T-helper 1 cell treated with Interleukin-12 subunit alpha and Interleukin-12 subunit beta and Interleukin-4 antibody, amounts not matched to agents 30 μg/mL and 1 μg/mL, for 36 hours (primary cell): ENCODE measurements around the gene NTNG2.
"Not testable (repeated sequence)": the region's sequence is repeated elsewhere in the genome, so short reads cannot be mapped to it uniquely, and the experiment has no call there.

Experiments
- H3K27ac Mint-ChIP-seq: one replicate; pipeline ENCODE4 v1.8.0; 2021; ENCODE audit warnings: mild to moderate bottlenecking, mixed read lengths
- H3K27me3 Mint-ChIP-seq: one replicate; pipeline ENCODE4 v1.8.0; 2021; ENCODE audit warnings: low read depth, mixed read lengths
- H3K36me3 Mint-ChIP-seq: one replicate; pipeline ENCODE4 v1.8.0; 2021; ENCODE audit warnings: low read depth, mixed read lengths
- H3K4me1 Mint-ChIP-seq: one replicate; pipeline ENCODE4 v1.8.0; 2021; ENCODE audit warnings: low read depth, mixed read lengths
- H3K4me3 Mint-ChIP-seq: one replicate; pipeline ENCODE4 v1.8.0; 2021; ENCODE audit warnings: mild to moderate bottlenecking, moderate library complexity, mixed read lengths
- H3K9me3 Mint-ChIP-seq: one replicate; pipeline ENCODE4 v1.8.0; 2021; ENCODE audit warnings: mixed read lengths

Gene NTNG2

DNA sequence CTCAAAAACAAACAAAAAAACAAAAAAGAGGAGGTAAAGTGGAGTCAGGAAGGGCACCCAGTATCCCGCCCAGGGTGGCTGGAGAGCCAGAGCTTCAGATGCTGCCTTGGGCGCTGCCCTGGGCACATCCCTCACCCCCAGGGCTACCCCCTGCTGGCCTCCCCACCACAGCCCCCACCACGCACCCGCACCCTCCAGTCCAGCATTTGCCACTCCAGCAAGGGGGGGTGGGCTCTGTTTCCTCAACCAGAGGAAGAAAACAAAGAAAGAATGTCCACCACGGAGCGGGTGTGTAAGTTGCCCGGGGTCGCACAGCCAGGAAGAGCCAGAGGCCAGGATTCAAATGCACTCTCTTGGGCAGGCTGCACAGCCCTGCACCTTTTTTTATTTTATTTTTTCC, 86.1 kb downstream of the NTNG2 start:
- no peak overlapping the region for H3K4me3 Mint-ChIP-seq
- H3K9me3 Mint-ChIP-seq = no peaks in the 10 kb centered on the region
- no peaks in the 10 kb centered on the region for H3K36me3 Mint-ChIP-seq

GRCh38 chr9:132249123-132249522, 87.3 kb downstream of the NTNG2 start:
- H3K27ac Mint-ChIP-seq = no peak overlapping the region

More for the DNA sequence above, 86.1 kb downstream of the NTNG2 start:
- Mint-ChIP-seq H3K27ac (no peak overlapping the region), H3K27me3 (peaks cover 38% of the 10 kb centered on the region), H3K4me1 (peaks cover 2% of the 10 kb centered on the region)

DNA sequence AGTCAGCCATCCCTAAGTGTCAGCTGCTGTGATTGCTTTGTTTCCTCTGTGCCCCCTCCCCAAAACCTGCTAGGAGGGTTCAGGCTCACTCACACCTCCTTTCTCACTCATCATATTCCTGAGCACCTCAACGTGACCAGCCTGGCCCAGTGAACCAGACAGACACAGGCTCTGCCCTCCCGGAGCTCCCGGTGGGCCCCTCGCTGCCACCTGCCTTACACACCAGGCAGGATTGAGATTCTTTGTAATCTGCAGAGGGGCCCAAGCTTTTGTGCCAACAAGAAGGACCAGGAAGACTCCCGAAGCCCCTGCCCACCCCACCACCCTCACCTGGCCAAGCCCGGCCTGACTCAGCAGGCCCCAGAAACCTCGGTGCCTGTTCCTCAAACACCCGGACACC, 87.8 kb downstream of the NTNG2 start:
- Mint-ChIP-seq H3K4me1 (no peaks in the 10 kb centered on the region), H3K36me3 (no peaks in the 10 kb centered on the region), H3K27ac (no peak overlapping the region), H3K27me3 (peaks cover 24% of the 10 kb centered on the region), H3K9me3 (no peaks in the 10 kb centered on the region), H3K4me3 (no peak overlapping the region)

More at GRCh38 chr9:132249123-132249522, 87.3 kb downstream of the NTNG2 start:
- no peaks in the 10 kb centered on the region for H3K36me3 Mint-ChIP-seq
- H3K27me3 Mint-ChIP-seq = peaks cover 30% of the 10 kb centered on the region
- H3K4me1 Mint-ChIP-seq = no peaks in the 10 kb centered on the region
- H3K4me3 Mint-ChIP-seq = no peak overlapping the region
- H3K9me3 Mint-ChIP-seq = no peaks in the 10 kb centered on the region

DNA sequence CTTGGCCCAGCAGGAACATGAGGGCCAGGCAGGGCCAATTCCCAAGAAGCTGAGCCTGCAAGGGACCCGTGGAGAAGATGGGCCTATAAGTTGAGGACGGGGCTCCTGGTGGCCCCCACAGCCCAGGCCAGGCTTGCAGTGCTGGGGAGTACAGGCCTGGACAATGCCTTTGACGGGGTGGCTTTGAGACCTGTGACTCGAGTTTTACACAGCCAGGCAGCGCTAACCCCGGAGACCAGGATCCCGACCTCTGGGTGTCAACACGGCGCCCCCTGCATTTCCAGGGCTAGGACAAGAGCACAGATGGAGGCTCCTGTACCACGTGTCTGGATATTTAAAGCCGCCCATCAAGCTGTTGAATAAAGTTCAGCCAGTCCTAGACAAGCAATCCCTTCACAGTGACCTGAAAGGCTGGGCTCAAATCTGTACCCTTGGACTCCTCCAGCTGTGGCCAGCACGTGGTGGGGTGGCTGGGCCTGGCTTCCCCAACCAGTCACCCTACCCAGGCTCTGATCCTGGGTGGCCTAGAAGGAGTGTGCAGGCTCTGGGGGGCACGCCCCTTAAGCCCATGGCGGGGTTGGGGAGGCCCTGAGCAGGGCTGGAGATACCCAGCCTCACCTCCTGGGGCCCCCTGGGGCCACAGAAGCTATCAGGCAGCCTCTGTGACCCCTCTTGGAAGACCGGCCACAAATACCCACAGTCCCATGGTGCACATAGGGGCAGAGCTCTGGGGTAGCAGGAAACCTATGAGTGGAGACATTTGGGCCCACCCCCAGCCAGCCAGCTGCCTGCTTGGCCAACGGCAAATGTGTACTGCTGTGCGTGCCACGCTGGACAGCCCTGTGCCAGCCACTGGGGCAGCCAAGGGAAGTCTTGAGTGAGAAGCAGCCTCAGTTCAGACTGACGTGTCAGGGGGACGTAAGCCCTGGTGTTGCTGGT, 88.7 kb downstream of the NTNG2 start:
- no peak overlapping the region for H3K27ac Mint-ChIP-seq
- no peaks in the 10 kb centered on the region for H3K36me3 Mint-ChIP-seq
- H3K4me3 Mint-ChIP-seq = no peak overlapping the region
- H3K4me1 Mint-ChIP-seq = no peaks in the 10 kb centered on the region
- H3K9me3 Mint-ChIP-seq = no peaks in the 10 kb centered on the region
- H3K27me3 Mint-ChIP-seq = peaks cover 18% of the 10 kb centered on the region

GRCh38 chr9:132260846-132261245, 99.0 kb downstream of the NTNG2 start:
- no peak overlapping the region for H3K4me3 Mint-ChIP-seq
- H3K27ac Mint-ChIP-seq = no peak overlapping the region

GRCh38 chr9:132266017-132266416, 104.2 kb downstream of the NTNG2 start:
- Mint-ChIP-seq H3K4me1 (peaks cover 8% of the 10 kb centered on the region), H3K9me3 (no peaks in the 10 kb centered on the region), H3K27ac (no peak overlapping the region), H3K36me3 (peaks cover 56% of the 10 kb centered on the region), H3K4me3 (no peak overlapping the region), H3K27me3 (no peaks in the 10 kb centered on the region)

More at GRCh38 chr9:132260846-132261245, 99.0 kb downstream of the NTNG2 start:
- Mint-ChIP-seq H3K9me3 (no peaks in the 10 kb centered on the region), H3K4me1 (peaks cover 9% of the 10 kb centered on the region), H3K27me3 (no peaks in the 10 kb centered on the region), H3K36me3 (peaks cover 26% of the 10 kb centered on the region)

GRCh38 chr9:132267660-132268059, 105.8 kb downstream of the NTNG2 start:
- Mint-ChIP-seq H3K27me3 (no peaks in the 10 kb centered on the region), H3K36me3 (peaks cover 57% of the 10 kb centered on the region), H3K4me3 (no peak overlapping the region), H3K9me3 (no peaks in the 10 kb centered on the region), H3K4me1 (peaks cover 7% of the 10 kb centered on the region), H3K27ac (no peak overlapping the region)

GRCh38 chr9:132268725-132269352, 107.0 kb downstream of the NTNG2 start:
- Mint-ChIP-seq H3K9me3 (no peaks in the 10 kb centered on the region), H3K27ac (peak overlapping the region; percentile 66), H3K4me1 (peaks cover 3% of the 10 kb centered on the region), H3K4me3 (no peak overlapping the region), H3K27me3 (no peaks in the 10 kb centered on the region), H3K36me3 (peaks cover 56% of the 10 kb centered on the region)

GRCh38 chr9:132269704-132270516, 108.1 kb downstream of the NTNG2 start:
- H3K27me3 Mint-ChIP-seq, H3K4me3 Mint-ChIP-seq, H3K4me1 Mint-ChIP-seq, H3K9me3 Mint-ChIP-seq: not testable (repeated sequence)
- Mint-ChIP-seq H3K36me3 (peaks cover 58% of the 10 kb centered on the region), H3K27ac (peak overlapping the region; percentile 36)

DNA sequence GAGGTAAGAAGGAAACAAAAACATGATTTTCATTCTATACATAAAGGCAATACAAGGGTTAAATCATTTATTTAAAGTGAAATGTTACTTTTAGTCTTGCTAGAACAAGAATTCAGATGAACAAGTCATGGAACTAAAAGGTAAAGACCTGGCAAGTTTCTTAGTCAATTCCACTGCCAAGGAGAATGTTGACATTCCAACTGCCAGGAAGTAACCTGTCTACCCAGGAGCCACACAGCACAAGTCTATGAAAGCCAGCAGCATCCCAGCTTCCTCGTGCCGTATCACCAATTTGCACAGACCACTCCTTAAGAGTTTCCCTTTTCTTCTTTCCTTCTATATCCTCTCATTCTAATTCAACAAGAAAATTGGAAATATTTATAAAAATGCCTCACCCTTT, 113.0 kb downstream of the NTNG2 start:
- H3K27ac Mint-ChIP-seq = no peak overlapping the region
- H3K9me3 Mint-ChIP-seq = no peaks in the 10 kb centered on the region
- peaks cover 3% of the 10 kb centered on the region for H3K4me1 Mint-ChIP-seq
- H3K36me3 Mint-ChIP-seq = peaks cover 77% of the 10 kb centered on the region
- H3K4me3 Mint-ChIP-seq = no peak overlapping the region
- no peaks in the 10 kb centered on the region for H3K27me3 Mint-ChIP-seq

- no peaks in the 10 kb centered on the region for H3K27me3 Mint-ChIP-seq
- H3K4me1 Mint-ChIP-seq = peaks cover 1% of the 10 kb centered on the region
- no peak overlapping the region for H3K27ac Mint-ChIP-seq
Observed at GRCh38 chr9:132283165-132283564, 121.3 kb downstream of the NTNG2 start.

DNA sequence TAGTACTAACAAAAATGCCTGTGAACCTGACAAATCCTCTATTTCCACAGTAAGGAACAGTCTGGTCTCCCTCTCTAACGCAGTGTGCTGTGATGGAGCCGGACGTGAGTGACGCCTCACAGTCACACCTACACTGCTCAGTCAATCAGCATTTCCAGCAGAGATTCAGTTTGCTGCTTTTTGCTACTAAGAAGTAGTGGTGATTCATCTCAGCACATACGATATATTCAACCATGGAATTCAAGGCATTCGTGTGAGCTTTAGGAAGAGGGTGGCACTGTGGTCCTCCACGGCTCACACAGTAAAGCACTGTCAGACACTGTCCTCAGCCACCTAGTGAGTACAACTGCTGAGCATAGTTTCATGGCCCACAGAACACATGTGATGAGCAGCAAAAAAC, 122.0 kb downstream of the NTNG2 start:
- H3K9me3 Mint-ChIP-seq = no peaks in the 10 kb centered on the region
- peaks cover 52% of the 10 kb centered on the region for H3K36me3 Mint-ChIP-seq
- no peaks in the 10 kb centered on the region for H3K27me3 Mint-ChIP-seq
- no peak overlapping the region for H3K4me3 Mint-ChIP-seq
- H3K27ac Mint-ChIP-seq = no peak overlapping the region
- H3K4me1 Mint-ChIP-seq = peaks cover 6% of the 10 kb centered on the region

More at GRCh38 chr9:132283165-132283564, 121.3 kb downstream of the NTNG2 start:
- Mint-ChIP-seq H3K9me3 (no peaks in the 10 kb centered on the region), H3K36me3 (peaks cover 54% of the 10 kb centered on the region), H3K4me3 (no peak overlapping the region)

GRCh38 chr9:132287256-132287760, 125.5 kb downstream of the NTNG2 start:
- Mint-ChIP-seq H3K27me3 (no peaks in the 10 kb centered on the region), H3K27ac (no peak overlapping the region), H3K4me3 (no peak overlapping the region), H3K36me3 (peaks cover 34% of the 10 kb centered on the region), H3K4me1 (peaks cover 4% of the 10 kb centered on the region), H3K9me3 (no peaks in the 10 kb centered on the region)

- Mint-ChIP-seq H3K4me1 (peaks cover 12% of the 10 kb centered on the region), H3K4me3 (no peak overlapping the region), H3K27me3 (no peaks in the 10 kb centered on the region), H3K9me3 (no peaks in the 10 kb centered on the region), H3K27ac (no peak overlapping the region), H3K36me3 (peaks cover 30% of the 10 kb centered on the region)
Observed at GRCh38 chr9:132288361-132288760, 126.5 kb downstream of the NTNG2 start.
